Activated naive CD4-positive, alpha-beta T cell treated with Interleukin-2 at 50 U/mL for 16 hours (primary cell): ENCODE measurements around the gene PCDHB12.
A peak's percentile ranks its signal among the peaks of the same experiment; 100 is the strongest.
"Not testable (repeated sequence)": the region's sequence is repeated elsewhere in the genome, so short reads cannot be mapped to it uniquely, and the experiment has no call there.

Experiments
- DNase-seq: peaks from one replicate; pipeline ENCODE4 v3.0.0-alpha.2; 2020

PCDHB12 gene

GRCh38 chr5:141210849-141211248 lies 2.3 kb downstream of the PCDHB12 start:
- DNase-seq, result not testable (repeated sequence)

GRCh38 chr5:141213656-141214339 lies 5.3 kb downstream of the PCDHB12 start, which contains the start of gene PCDHB13:
TSS of gene PCDHB13 (plus strand) at chr5:141213919. CDS start at chr5:141214124, 205 bp downstream.
- peak; percentile 17 for DNase-seq

- DNase-seq, result not testable (repeated sequence)
Observed at GRCh38 chr5:141214583-141214982, 6.1 kb downstream of the PCDHB12 start.

DNA sequence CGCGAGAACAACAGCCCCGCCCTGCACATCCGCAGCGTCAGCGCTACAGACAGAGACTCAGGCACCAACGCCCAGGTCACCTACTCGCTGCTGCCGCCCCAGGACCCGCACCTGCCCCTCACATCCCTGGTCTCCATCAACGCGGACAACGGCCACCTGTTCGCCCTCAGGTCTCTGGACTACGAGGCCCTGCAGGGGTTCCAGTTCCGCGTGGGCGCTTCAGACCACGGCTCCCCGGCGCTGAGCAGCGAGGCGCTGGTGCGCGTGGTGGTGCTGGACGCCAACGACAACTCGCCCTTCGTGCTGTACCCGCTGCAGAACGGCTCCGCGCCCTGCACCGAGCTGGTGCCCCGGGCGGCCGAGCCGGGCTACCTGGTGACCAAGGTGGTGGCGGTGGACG lies 7.0 kb downstream of the PCDHB12 start:
- DNase-seq, result not testable (repeated sequence)

DNA sequence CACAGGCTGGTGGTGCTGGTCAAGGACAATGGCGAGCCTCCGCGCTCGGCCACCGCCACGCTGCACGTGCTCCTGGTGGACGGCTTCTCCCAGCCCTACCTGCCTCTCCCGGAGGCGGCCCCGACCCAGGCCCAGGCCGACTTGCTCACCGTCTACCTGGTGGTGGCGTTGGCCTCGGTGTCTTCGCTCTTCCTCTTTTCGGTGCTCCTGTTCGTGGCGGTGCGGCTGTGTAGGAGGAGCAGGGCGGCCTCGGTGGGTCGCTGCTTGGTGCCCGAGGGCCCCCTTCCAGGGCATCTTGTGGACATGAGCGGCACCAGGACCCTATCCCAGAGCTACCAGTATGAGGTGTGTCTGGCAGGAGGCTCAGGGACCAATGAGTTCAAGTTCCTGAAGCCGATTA lies 7.5 kb downstream of the PCDHB12 start:
- not testable (repeated sequence) for DNase-seq

DNA sequence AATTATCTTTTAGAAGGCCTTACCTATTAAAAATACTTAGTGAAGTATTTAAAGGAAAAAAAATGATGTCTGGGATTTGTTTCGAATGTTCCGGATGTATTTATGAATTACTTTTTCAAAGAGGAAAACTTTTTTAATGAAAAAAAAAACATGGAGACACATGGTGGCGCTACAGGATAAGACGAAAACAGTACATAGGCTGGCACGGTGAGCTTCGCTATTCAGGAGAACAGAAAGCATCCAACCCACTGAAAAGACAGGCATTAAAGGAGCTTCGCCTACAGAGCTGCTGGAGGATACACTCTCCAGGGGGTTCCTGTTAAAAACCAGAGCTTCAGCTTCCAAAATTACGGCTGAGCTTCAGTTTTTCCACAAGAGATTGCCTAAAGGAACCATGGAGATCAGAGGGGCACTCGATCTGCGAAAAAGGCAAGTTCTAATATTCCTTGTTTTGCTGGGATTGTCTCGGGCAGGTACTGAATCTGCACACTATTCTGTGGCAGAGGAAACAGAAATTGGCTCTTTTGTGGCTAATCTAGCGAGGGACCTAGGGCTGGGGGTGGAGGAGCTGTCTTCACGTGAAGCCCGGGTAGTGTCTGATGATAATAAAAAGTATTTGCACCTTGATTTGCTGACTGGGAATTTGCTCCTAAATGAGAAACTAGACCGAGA lies 14.7 kb downstream of the PCDHB12 start, which contains the start of gene PCDHB14:
Gene PCDHB14, plus strand, starts transcription at position 232 of the 672 bp plus-strand sequence. Its CDS starts 163 bp downstream, at position 395.
- no peak for DNase-seq

DNA sequence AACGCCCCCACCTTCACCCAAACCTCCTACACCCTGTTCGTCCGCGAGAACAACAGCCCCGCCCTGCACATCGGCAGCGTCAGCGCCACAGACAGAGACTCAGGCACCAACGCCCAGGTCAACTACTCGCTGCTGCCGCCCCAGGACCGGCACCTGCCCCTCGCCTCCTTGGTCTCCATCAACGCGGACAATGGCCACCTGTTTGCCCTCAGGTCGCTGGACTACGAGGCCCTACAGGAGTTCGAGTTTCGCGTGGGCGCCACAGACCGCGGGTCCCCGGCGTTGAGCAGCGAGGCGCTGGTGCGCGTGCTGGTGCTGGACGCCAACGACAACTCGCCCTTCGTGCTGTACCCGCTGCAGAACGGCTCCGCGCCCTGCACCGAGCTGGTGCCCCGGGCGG lies 16.3 kb downstream of the PCDHB12 start:
- DNase-seq, result not testable (repeated sequence)

DNA sequence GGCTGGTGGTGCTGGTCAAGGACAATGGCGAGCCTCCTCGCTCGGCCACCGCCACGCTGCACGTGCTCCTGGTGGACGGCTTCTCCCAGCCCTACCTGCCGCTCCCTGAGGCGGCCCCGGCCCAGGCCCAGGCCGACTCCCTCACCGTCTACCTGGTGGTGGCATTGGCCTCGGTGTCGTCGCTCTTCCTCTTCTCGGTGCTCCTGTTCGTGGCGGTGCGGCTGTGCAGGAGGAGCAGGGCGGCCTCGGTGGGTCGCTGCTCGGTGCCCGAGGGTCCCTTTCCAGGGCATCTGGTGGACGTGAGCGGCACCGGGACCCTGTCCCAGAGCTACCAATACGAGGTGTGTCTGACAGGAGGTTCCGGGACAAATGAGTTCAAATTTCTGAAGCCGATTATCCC lies 16.9 kb downstream of the PCDHB12 start:
- DNase-seq, result not testable (repeated sequence)

DNA sequence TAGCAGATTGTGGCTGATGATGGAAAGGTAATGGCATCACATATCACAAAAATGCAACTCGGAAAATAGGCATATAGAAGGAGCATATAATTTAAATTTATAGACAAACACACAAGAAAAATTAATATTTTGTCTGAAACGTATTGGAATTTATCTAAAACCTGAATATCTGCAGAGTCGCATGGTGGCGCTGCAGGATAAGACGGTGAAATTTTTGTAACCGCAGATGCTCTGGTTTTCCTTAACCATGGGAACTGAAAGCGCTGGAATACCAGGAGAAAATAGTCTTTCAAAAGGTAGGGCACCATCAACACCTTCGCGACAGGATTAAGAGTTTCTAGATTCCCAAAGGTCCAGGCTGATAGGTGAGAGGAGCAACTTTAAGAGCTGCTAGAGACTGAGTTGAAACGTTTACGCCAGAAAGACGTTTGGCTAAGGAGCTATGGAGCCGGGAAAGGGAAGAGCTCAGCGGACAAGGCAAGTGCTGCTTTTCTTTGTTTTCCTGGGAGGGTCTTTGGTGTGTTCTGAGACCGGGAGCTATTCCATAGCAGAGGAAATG lies 25.7 kb downstream of the PCDHB12 start:
- no peak for DNase-seq

DNA sequence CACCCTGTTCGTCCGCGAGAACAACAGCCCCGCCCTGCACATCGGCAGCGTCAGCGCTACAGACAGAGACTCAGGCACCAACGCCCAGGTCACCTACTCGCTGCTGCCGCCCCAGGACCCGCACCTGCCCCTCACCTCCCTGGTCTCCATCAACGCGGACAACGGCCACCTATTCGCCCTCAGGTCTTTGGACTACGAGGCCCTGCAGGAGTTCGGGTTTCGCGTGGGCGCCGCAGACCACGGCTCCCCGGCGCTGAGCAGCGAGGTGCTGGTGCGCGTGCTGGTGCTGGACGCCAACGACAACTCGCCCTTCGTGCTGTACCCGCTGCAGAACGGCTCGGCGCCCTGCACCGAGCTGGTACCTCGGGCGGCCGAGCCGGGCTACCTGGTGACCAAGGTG lies 27.4 kb downstream of the PCDHB12 start:
- not testable (repeated sequence) for DNase-seq

- no peak for DNase-seq
Observed at GRCh38 chr5:141236516-141237313, 28.2 kb downstream of the PCDHB12 start.

DNA sequence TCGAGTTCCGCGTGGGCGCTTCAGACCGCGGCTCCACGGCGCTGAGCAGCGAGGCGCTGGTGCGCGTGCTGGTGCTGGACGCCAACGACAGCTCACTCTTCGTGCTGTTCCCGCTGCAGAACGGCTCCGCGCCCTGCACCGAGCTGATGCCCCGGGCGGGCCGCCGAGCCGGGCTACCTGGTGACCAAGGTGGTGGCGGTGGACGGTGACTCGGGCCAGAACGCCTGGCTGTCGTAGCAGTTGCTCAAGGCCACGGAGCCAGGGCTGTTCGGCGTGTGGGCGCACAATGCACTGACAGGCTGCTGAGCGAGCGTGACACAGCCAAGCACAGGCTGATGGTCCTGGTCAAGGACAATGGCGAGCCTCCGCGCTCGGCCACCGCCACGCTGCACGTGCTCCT lies 33.0 kb downstream of the PCDHB12 start:
- no peak for DNase-seq

- peak; percentile 21 for DNase-seq
Observed at GRCh38 chr5:141245250-141245717, 36.8 kb downstream of the PCDHB12 start, which contains the start of gene PCDHB15. TSS of gene PCDHB15 (plus strand) at chr5:141245395. CDS start at chr5:141245579, 184 bp downstream.

GRCh38 chr5:141246971-141247370 lies 38.5 kb downstream of the PCDHB12 start:
- not testable (repeated sequence) for DNase-seq

GRCh38 chr5:141247434-141247833 lies 38.9 kb downstream of the PCDHB12 start:
- DNase-seq, result not testable (repeated sequence)

DNA sequence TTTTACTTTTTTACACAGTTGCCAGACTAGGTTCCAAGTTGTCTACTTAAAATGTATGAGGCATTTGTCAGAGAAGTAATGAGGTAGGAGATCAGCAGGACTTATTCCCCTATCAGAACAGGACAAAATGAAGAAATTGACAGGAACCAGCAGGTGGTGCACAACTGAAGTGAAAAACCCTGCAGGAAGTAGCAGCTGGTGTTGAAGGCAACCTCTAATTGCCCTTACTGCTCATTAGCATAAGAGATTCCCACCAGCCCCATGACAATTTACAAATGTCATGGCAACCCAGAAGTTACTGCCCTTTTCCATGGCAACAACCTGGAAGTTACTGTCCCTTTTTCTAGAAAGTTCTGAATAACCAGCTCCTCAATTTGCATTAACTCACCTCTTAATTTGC lies 42.1 kb downstream of the PCDHB12 start:
- DNase-seq, result no peak

DNA sequence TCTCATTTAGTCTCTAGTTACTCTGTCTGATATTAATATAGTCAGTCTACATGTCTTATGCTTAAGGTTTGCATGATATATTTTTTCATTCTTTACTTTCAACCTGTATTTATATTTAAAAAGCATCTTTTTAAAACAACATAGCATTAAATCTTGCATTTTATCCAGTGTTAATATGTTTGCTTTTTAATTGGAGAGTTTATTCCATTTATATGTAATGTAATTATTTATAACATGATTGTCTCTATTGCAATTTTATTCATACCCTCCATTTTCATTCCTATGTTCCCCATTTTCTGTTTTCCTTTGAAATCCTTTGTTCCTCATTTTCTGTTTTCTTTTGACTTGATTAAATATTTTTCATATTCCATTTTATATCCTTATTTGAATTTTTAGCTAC lies 49.9 kb downstream of the PCDHB12 start:
- no peak for DNase-seq

- DNase-seq, result no peak
Observed at GRCh38 chr5:141258948-141259347, 50.4 kb downstream of the PCDHB12 start.

- no peak for DNase-seq
Observed at GRCh38 chr5:141260458-141261237, 52.1 kb downstream of the PCDHB12 start.

GRCh38 chr5:141261238-141261546 lies 52.7 kb downstream of the PCDHB12 start:
- DNase-seq, result no peak
